Vagina (tissue), 2 donors: ENCODE measurements around the gene LPP. TPM values are rescaled to one million over a fixed set of nuclear protein-coding genes. Genes with fewer than 3 reads are reported as not detected.

Experiments used
- DNase-seq, 2 donors: peaks; one replicate each; pipeline ENCODE4 v3.0.0-alpha.2; 2017; ENCODE audit errors: extremely low spot score in 2 of 2
- H3K27ac ChIP-seq: fragments of 200-600 bp; sonication (generic); one replicate; pipeline ENCODE4 v1.5.1; 2019
- H3K27me3 ChIP-seq: fragments of 200-600 bp; sonication (generic); one replicate; pipeline ENCODE4 v1.5.1; 2019
- H3K36me3 ChIP-seq, 2 donors: fragments of 200-600 bp; sonication (generic); one replicate each; pipeline ENCODE4 v1.5.1; 2017 to 2019
- H3K4me1 ChIP-seq: fragments of 200-600 bp; sonication (generic); one replicate; pipeline ENCODE4 v1.5.1; 2019
- H3K4me3 ChIP-seq, 2 donors: fragments of 200-600 bp; sonication (generic); 1 replicate in 1 of 2; 2 replicates in 1 of 2; pipeline ENCODE4 v1.5.1; 2016 to 2019
- H3K9me3 ChIP-seq: fragments of 200-600 bp; sonication (generic); one replicate; pipeline ENCODE4 v1.5.1; 2019
- CTCF ChIP-seq, 3 experiments: fragments of 450-650 bp in 2 of 3; fragments of 200-600 bp in 1 of 3; sonication (generic) in 1 of 3; IDR thresholded peaks; one replicate each; pipeline ENCODE4 v1.5.1; 2017 to 2019; ENCODE audit warnings: antibody characterized with exemption in 3 of 3, mild to moderate bottlenecking in 2 of 3, moderate library complexity in 2 of 3
- POLR2A ChIP-seq, 2 donors: fragments of 450-650 bp; IDR thresholded peaks; one replicate each; pipeline ENCODE4 v1.6.1; 2017; ENCODE audit warnings: antibody characterized with exemption in 2 of 2, mild to moderate bottlenecking in 2 of 2, moderate library complexity in 2 of 2
- POLR2AphosphoS5 ChIP-seq, 2 donors: sonication (generic); formaldehyde crosslinking; IDR thresholded peaks; one replicate each; pipeline ENCODE4 v1.9.0; 2017; ENCODE audit warnings: antibody characterized with exemption in 2 of 2, mild to moderate bottlenecking in 2 of 2, low read depth in 1 of 2; ENCODE audit not compliant: insufficient read depth in 1 of 2
- intact Hi-C: fragments of 100-400 bp; cut with DNase I; formaldehyde crosslinking; loops from one replicate; pipeline ENCODE4 v1.15.1; 2023
- total RNA-seq: library from RNA; depleted of rRNA; stranded (reverse); fragments of >200 nt; gene quantifications from one replicate; pipeline ENCODE4 v1.2.3, GENCODE V29; 2016

Gene LPP
- total RNA-seq, 1 donor from 2014 or later: 248 TPM

- no peak overlapping the region for H3K27ac ChIP-seq
- H3K9me3 ChIP-seq: no peaks in the 10 kb centered on the region
- H3K27me3 ChIP-seq: no peaks in the 10 kb centered on the region
- H3K4me3 ChIP-seq: no peak overlapping the region
- intact Hi-C loops: no loop called here
- peaks cover 13% of the 10 kb centered on the region for H3K4me1 ChIP-seq
- DNase-seq: no peak
- no peak for TF ChIP-seq POLR2AphosphoS5 (IDR thresholded peaks at IDR 0.05; ENCODE audit: insufficient read depth in 1 of 2, low read depth in 1 of 2)
- TF ChIP-seq CTCF (IDR thresholded peaks at IDR 0.05): no peak
- no peak for TF ChIP-seq POLR2A (IDR thresholded peaks at IDR 0.05)
- peaks cover 0 to 9% of the 10 kb centered on the region in 2 donors for H3K36me3 ChIP-seq
These were observed 329.0 kb downstream of the LPP start for GRCh38 chr3:188482929-188483328.

DNA sequence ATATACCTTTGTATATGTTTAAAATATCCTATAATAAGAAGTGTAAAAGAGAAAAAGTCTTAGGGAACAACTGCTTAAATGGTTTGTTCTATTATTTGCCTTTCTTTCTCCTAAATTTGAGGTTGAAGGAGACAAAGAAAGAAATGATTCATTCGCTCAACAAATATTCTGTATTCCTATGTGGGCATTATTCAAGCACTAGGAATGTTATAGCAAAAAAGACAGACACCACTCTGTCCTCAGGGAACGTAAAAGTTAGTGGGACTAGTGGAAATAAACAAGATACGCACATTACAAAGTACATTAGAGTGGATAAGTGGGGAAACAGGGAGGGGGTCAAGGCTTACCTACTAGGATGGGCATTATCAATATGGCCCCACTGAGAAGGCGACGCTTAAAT lies 332.2 kb downstream of the LPP start:
- Histone ChIP-seq H3K36me3 (peaks cover 0 to 9% of the 10 kb centered on the region in 2 donors), H3K27ac (no peak overlapping the region), H3K4me3 (no peak overlapping the region), H3K27me3 (no peaks in the 10 kb centered on the region), H3K4me1 (peaks cover 17% of the 10 kb centered on the region), H3K9me3 (no peaks in the 10 kb centered on the region)
- TF ChIP-seq CTCF (IDR thresholded peaks at IDR 0.05) (no peak), POLR2A (IDR thresholded peaks at IDR 0.05) (no peak), POLR2AphosphoS5 (IDR thresholded peaks at IDR 0.05; ENCODE audit: insufficient read depth in 1 of 2, low read depth in 1 of 2) (no peak)
- no peak for DNase-seq
- intact Hi-C loops: no loop called here

DNA sequence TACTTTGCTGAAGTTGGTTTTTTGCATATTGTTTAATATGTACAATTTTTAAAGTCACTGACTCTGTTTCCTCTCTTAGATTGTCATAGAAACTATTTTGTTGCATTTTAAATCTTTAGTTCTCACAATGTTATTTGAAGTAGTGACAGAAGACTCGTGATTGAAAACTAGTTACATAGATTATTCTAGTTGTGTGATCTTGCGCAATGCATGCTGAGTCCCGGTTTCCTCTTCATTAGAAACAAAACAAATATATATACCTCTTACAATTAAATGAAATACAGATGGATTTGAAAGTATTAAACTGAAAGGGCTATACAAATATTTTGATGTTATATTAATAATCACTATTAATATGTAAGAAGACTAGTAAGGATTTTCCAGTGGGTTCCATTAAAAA lies 333.0 kb downstream of the LPP start:
- intact Hi-C loops: no loop called here
- DNase-seq: no peak
- TF ChIP-seq POLR2A (IDR thresholded peaks at IDR 0.05): no peak
- TF ChIP-seq CTCF (IDR thresholded peaks at IDR 0.05): no peak
- TF ChIP-seq POLR2AphosphoS5 (IDR thresholded peaks at IDR 0.05; ENCODE audit: insufficient read depth in 1 of 2, low read depth in 1 of 2): no peak
- Histone ChIP-seq H3K27me3 (no peaks in the 10 kb centered on the region), H3K4me1 (peaks cover 21% of the 10 kb centered on the region), H3K9me3 (no peaks in the 10 kb centered on the region), H3K36me3 (peaks cover 0 to 9% of the 10 kb centered on the region in 2 donors), H3K4me3 (no peak overlapping the region), H3K27ac (no peak overlapping the region)

DNA sequence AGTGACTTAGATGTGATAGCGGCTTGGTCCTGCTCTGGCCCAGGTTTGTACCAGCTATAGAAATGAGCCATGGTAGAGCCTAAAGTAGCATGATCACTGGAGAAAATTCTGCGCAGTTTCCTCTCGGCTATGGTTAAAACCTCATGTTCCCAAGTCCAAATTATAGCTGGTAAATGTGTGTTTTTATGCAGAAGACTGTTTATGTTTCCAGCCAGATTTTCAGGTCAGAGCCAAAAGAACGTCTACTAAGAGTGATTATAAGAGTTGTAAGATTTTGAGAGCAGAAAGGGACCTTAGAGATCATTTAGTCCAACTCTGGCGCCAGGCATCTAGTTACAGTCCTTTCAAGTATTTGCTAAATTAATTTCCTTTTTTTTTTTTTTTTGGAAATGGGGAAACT lies 333.7 kb downstream of the LPP start:
- Histone ChIP-seq H3K4me3 (no peak overlapping the region), H3K27ac (no peak overlapping the region), H3K27me3 (no peaks in the 10 kb centered on the region), H3K36me3 (peaks cover 0 to 9% of the 10 kb centered on the region in 2 donors), H3K9me3 (no peaks in the 10 kb centered on the region), H3K4me1 (peaks cover 20% of the 10 kb centered on the region)
- TF ChIP-seq CTCF (IDR thresholded peaks at IDR 0.05) (no peak), POLR2AphosphoS5 (IDR thresholded peaks at IDR 0.05; ENCODE audit: insufficient read depth in 1 of 2, low read depth in 1 of 2) (no peak), POLR2A (IDR thresholded peaks at IDR 0.05) (no peak)
- intact Hi-C loops: no loop called here
- no peak for DNase-seq

DNA sequence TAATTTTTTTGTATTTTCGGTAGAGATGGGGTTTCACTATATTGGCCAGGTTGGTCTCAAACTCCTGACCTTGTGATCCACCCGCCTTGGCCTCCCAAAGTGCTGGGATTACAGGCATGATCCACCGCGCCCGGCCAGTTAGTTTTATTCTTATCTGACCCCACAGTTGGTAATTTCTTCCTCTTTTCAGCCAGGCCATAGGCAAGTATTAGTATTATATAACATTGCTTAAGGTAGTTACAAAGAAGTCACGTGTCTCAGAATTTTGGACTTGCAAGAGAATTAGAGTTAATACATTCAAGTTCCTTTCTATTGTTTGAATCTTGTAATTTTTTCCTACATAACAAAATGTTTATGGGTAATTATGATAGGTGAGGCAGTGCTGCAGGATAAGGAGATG lies 334.8 kb downstream of the LPP start:
- TF ChIP-seq POLR2A (IDR thresholded peaks at IDR 0.05) (no peak), POLR2AphosphoS5 (IDR thresholded peaks at IDR 0.05; ENCODE audit: insufficient read depth in 1 of 2, low read depth in 1 of 2) (no peak), CTCF (IDR thresholded peaks at IDR 0.05) (no peak)
- Histone ChIP-seq H3K36me3 (peaks cover 0 to 9% of the 10 kb centered on the region in 2 donors), H3K4me1 (peaks cover 24% of the 10 kb centered on the region), H3K27me3 (no peaks in the 10 kb centered on the region), H3K9me3 (no peaks in the 10 kb centered on the region), H3K4me3 (no peak overlapping the region), H3K27ac (no peak overlapping the region)
- intact Hi-C loops: no loop called here
- DNase-seq: no peak
